OCI-LY1 (cell line): ENCODE data around the gene GPRIN1.

ENCODE experiments used
- H2AFZ ChIP-seq: fragments of 200-600 bp; sonication (generic), shearing (Covaris generic); 2 replicates; pipeline ENCODE4 v1.6.0; 2014; ENCODE audit warnings: antibody characterized with exemption, mild to moderate bottlenecking, low read length
- H3F3A ChIP-seq: fragments of 200-600 bp; sonication (generic), shearing (Covaris generic); 2 replicates; pipeline ENCODE4 v1.6.0; 2014; ENCODE audit warnings: mild to moderate bottlenecking, antibody characterized with exemption, low read length, moderate library complexity; ENCODE audit not compliant: insufficient read depth
- H3K27ac ChIP-seq: fragments of 200-600 bp; sonication (generic); 2 replicates; pipeline ENCODE4 v1.5.1; 2014; ENCODE audit warnings: low read length, mixed run types, mild to moderate bottlenecking, low read depth; ENCODE audit not compliant: poor library complexity, severe bottlenecking
- H3K27me3 ChIP-seq: fragments of 200-600 bp; sonication (generic); 2 replicates; pipeline ENCODE4 v1.6.0; 2014; ENCODE audit warnings: antibody characterized with exemption, mild to moderate bottlenecking, low read length, moderate library complexity; ENCODE audit not compliant: insufficient read depth
- H3K36me3 ChIP-seq: fragments of 200-600 bp; sonication (generic); 2 replicates; pipeline ENCODE4 v1.6.1; 2014; ENCODE audit warnings: mild to moderate bottlenecking, antibody characterized with exemption, low read length, moderate library complexity, mixed read lengths; ENCODE audit not compliant: insufficient read depth
- H3K4me1 ChIP-seq: fragments of 200-600 bp; sonication (generic); 2 replicates; pipeline ENCODE4 v1.5.1; 2014; ENCODE audit warnings: mild to moderate bottlenecking, low read length, moderate library complexity; ENCODE audit not compliant: insufficient read depth, severe bottlenecking
- H3K4me2 ChIP-seq: fragments of 200-600 bp; sonication (generic), shearing (Covaris generic); 2 replicates; pipeline ENCODE4 v1.6.1; 2014; ENCODE audit warnings: low read length
- H3K4me3 ChIP-seq: fragments of 200-600 bp; sonication (generic); 2 replicates; pipeline ENCODE4 v1.5.1; 2014; ENCODE audit warnings: low read length, low read depth, mild to moderate bottlenecking, mixed read lengths; ENCODE audit not compliant: poor library complexity, severe bottlenecking
- H3K79me2 ChIP-seq: fragments of 200-600 bp; shearing (Covaris generic); 2 replicates; pipeline ENCODE4 v1.6.1; 2016; ENCODE audit warnings: mixed run types, low read length, mixed read lengths; ENCODE audit not compliant: insufficient read depth
- H3K9ac ChIP-seq: fragments of 200-600 bp; sonication (generic), shearing (Covaris generic); 2 replicates; pipeline ENCODE4 v1.6.1; 2014; ENCODE audit warnings: mild to moderate bottlenecking, low read length, mixed read lengths
- H3K9me2 ChIP-seq: fragments of 200-600 bp; sonication (generic), shearing (Covaris generic); 2 replicates; pipeline ENCODE4 v1.6.1; 2014; ENCODE audit warnings: low read depth, mild to moderate bottlenecking, low read length, mixed read lengths
- H3K9me3 ChIP-seq: fragments of 200-600 bp; shearing (Covaris generic); 2 replicates; pipeline ENCODE4 v1.6.1; 2014; ENCODE audit warnings: low read length, mixed read lengths
- H4K20me1 ChIP-seq: fragments of 200-600 bp; sonication (generic), shearing (Covaris generic); 2 replicates; pipeline ENCODE4 v1.6.0; 2016; ENCODE audit warnings: mild to moderate bottlenecking, low read length; ENCODE audit not compliant: insufficient read depth
- CTCF ChIP-seq: fragments of 200-600 bp; sonication (generic), shearing (Covaris generic); IDR thresholded peaks from 2 replicates; pipeline ENCODE4 v1.5.1; 2017; ENCODE audit warnings: mild to moderate bottlenecking, antibody characterized with exemption, low read length, moderate library complexity, mixed read lengths
- EZH2 ChIP-seq: fragments of 200-600 bp; sonication (generic), shearing (Covaris generic); IDR thresholded peaks from 2 replicates; pipeline ENCODE4 v1.8.0; 2017; ENCODE audit warnings: borderline replicate concordance, mixed run types, mild to moderate bottlenecking, antibody characterized with exemption, low read length, moderate library complexity, mixed read lengths

Gene GPRIN1

GRCh38 chr5:176647030-176647842 is 37.3 kb upstream of the GPRIN1 start, which contains the start of gene TSPAN17:
TSS of gene TSPAN17 (plus strand) at chr5:176647484. CDS start at chr5:176647616, 132 bp downstream.
- Histone ChIP-seq H4K20me1 (no peaks in the 10 kb centered on the region), H3K4me1 (peaks cover 18% of the 10 kb centered on the region), H3K27me3 (peaks cover 4% of the 10 kb centered on the region; the same call in 1 of the 2 replicates), H3K27ac (no peak within 1 kb of the TSS), H3K9ac (peak within 1 kb of the TSS; percentile 68), H3K4me2 (peak within 1 kb of the TSS; percentile 79), H3K9me2 (no peaks in the 10 kb centered on the region), H3K4me3 (peak within 1 kb of the TSS; percentile 68), H3F3A (no peaks in the 10 kb centered on the region), H2AFZ (peak within 1 kb of the TSS; percentile 50; the same call in 1 of the 2 replicates), H3K79me2 (no peaks in the 10 kb centered on the region), H3K36me3 (no peaks in the 10 kb centered on the region), H3K9me3 (no peaks in the 10 kb centered on the region)
- TF ChIP-seq EZH2 (no peak), CTCF (peak; percentile 37; the same call in 1 of the 2 replicates)

DNA sequence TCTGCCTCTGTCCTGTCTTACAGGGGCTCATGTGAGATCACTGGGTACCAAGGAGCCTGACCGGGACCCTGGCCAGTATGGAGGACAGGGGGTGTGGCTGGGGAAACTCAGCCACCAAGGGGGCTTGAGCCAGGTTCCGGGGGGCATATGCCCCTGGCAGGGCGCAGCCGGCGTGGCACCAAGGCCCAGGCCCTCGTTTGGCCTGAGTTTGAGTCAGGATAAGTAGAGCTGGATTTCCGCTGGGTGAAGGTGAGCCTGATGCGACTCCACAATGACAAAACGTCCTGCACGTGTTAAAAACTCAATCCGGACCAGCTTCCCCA is 36.7 kb upstream of the GPRIN1 start:
- peak overlapping the region; percentile 50; the same call in 1 of the 2 replicates for H2AFZ ChIP-seq

DNA sequence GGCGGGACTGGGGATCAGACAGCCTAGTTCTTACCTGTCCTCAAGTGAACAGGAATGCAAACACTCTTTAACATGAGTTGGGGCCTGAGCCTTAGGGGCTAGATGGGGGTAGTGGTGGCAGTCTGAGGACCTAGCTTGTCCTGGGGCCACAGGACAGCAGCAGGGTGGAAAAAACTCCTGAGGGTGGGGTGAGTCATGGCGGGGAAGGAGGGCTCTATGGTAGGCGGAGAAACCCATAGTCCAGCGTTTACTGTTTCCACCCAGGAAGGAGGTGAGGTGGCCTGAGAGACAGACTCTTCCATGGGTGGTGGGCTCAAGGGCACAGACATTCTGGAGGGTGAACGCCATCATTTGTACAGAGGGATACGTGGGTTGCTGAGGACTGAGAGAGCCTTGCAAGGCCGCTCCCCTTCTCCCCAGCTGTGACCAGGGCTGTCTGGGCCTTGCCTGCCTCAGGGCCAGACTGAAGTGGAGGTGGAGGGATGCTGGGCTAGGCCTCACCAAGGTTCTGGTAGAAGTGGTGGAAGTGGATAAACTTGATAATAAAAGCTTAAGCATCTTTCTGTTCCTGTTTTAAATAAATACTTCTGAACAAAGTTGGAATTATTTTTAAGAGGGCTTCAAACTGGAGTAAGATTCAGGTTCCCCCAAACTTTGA is 36.2 kb upstream of the GPRIN1 start:
- TF ChIP-seq EZH2, result no peak
- no peak for TF ChIP-seq CTCF
- H3K9me3 ChIP-seq, result no peaks in the 10 kb centered on the region
- H3K4me1 ChIP-seq, result peaks cover 18% of the 10 kb centered on the region
- no peaks in the 10 kb centered on the region for H4K20me1 ChIP-seq
- no peak overlapping the region for H3K27ac ChIP-seq
- H2AFZ ChIP-seq, result peak overlapping the region; percentile 50; the same call in 1 of the 2 replicates
- peak overlapping the region; percentile 78 for H3K4me2 ChIP-seq
- H3K4me3 ChIP-seq, result peak overlapping the region; percentile 68
- no peaks in the 10 kb centered on the region for H3K79me2 ChIP-seq
- H3K36me3 ChIP-seq, result no peaks in the 10 kb centered on the region
- peak overlapping the region; percentile 62 for H3K9ac ChIP-seq
- no peaks in the 10 kb centered on the region for H3F3A ChIP-seq
- H3K9me2 ChIP-seq, result no peaks in the 10 kb centered on the region
- H3K27me3 ChIP-seq, result peaks cover 4% of the 10 kb centered on the region; the same call in 1 of the 2 replicates

More for the DNA sequence above, 36.7 kb upstream of the GPRIN1 start:
- Histone ChIP-seq H3F3A (no peaks in the 10 kb centered on the region), H3K79me2 (no peaks in the 10 kb centered on the region), H3K4me2 (peak overlapping the region; percentile 78), H3K4me1 (peaks cover 18% of the 10 kb centered on the region), H3K9ac (peak overlapping the region; percentile 62), H3K4me3 (peak overlapping the region; percentile 68), H3K27ac (no peak overlapping the region), H3K36me3 (no peaks in the 10 kb centered on the region), H3K27me3 (peaks cover 4% of the 10 kb centered on the region; the same call in 1 of the 2 replicates), H4K20me1 (no peaks in the 10 kb centered on the region), H3K9me3 (no peaks in the 10 kb centered on the region), H3K9me2 (no peaks in the 10 kb centered on the region)
- no peak for TF ChIP-seq CTCF
- no peak for TF ChIP-seq EZH2
